Activated T-helper 2 cell treated with anti-CD3 and anti-CD28 coated beads, Interferon-gamma antibody, Interleukin-2, Interleukin-4, amounts not matched to agents 10 μg/mL and 5 μg/mL and 100 μg/mL, durations not matched to agents 14 hours and 24 hours and 36 hours (primary cell): ENCODE data around the gene WWOX. TPM values are rescaled to one million over a fixed set of nuclear protein-coding genes. Genes with fewer than 3 reads are reported as not detected.

Experiments used
- DNase-seq: peaks from one replicate; pipeline ENCODE4 v3.0.0; 2021; ENCODE audit warnings: low spot score
- H3K27ac Mint-ChIP-seq: one replicate; pipeline ENCODE4 v1.8.0; 2021; ENCODE audit warnings: mixed read lengths
- H3K27me3 Mint-ChIP-seq: one replicate; pipeline ENCODE4 v1.8.0; 2021; ENCODE audit warnings: low read depth, mixed read lengths
- H3K36me3 Mint-ChIP-seq: one replicate; pipeline ENCODE4 v1.8.0; 2021; ENCODE audit warnings: low read depth, mixed read lengths
- H3K4me1 Mint-ChIP-seq: one replicate; pipeline ENCODE4 v1.8.0; 2021; ENCODE audit warnings: low read depth, mixed read lengths
- H3K4me3 Mint-ChIP-seq: one replicate; pipeline ENCODE4 v1.8.0; 2021; ENCODE audit warnings: low read depth, mild to moderate bottlenecking, moderate library complexity, mixed read lengths
- H3K9me3 Mint-ChIP-seq: one replicate; pipeline ENCODE4 v1.8.0; 2021; ENCODE audit warnings: mixed read lengths
- intact Hi-C: fragments of 100-400 bp; cut with micrococcal nuclease; formaldehyde crosslinking; loops from one replicate; pipeline ENCODE4 v1.15.1; 2023
- total RNA-seq: library from RNA; stranded (reverse); gene quantifications from 2 replicates; pipeline ENCODE4 v1.2.3, GENCODE V29; 2022

WWOX gene
- total RNA-seq, 1 donor from 2014 or later, result 19.0 TPM

- H3K27ac Mint-ChIP-seq, result no peak overlapping the region
- no peaks in the 10 kb centered on the region for H3K4me1 Mint-ChIP-seq
- no peak overlapping the region for H3K4me3 Mint-ChIP-seq
- intact Hi-C loops, result no loop called here
- no peaks in the 10 kb centered on the region for H3K27me3 Mint-ChIP-seq
- H3K36me3 Mint-ChIP-seq, result no peaks in the 10 kb centered on the region
- no peaks in the 10 kb centered on the region for H3K9me3 Mint-ChIP-seq
- DNase-seq, result no peak
Measured at GRCh38 chr16:78473031-78473699, 373.7 kb downstream of the WWOX start.

DNA sequence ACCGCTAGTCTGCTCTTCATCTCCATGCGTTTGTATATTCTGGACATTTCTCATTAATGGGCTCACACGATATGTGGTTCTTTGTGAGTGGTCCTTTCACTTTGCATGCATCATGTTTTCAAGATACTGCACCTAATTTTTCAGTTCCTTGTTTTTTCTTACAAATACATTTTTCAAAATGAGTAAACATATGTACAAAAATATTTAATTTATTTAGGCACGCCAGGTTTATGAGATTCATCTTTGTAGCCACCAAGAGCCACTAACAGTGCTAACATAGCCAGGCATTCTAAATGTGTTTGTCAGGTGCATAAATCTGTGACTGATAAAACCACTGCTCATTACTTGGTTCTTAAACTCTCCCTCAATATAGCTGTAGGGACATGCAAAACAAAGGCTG is 375.3 kb downstream of the WWOX start:
- H3K4me1 Mint-ChIP-seq, result no peaks in the 10 kb centered on the region
- no peak overlapping the region for H3K4me3 Mint-ChIP-seq
- DNase-seq, result no peak
- no peaks in the 10 kb centered on the region for H3K9me3 Mint-ChIP-seq
- H3K27ac Mint-ChIP-seq, result no peak overlapping the region
- intact Hi-C loops, result no loop called here
- H3K27me3 Mint-ChIP-seq, result no peaks in the 10 kb centered on the region
- H3K36me3 Mint-ChIP-seq, result no peaks in the 10 kb centered on the region

- Mint-ChIP-seq H3K4me3 (no peak overlapping the region), H3K4me1 (no peaks in the 10 kb centered on the region), H3K36me3 (no peaks in the 10 kb centered on the region), H3K27ac (no peak overlapping the region), H3K9me3 (no peaks in the 10 kb centered on the region), H3K27me3 (no peaks in the 10 kb centered on the region)
- DNase-seq, result no peak
- intact Hi-C loops, result no loop called here
Measured at GRCh38 chr16:78476615-78477014, 377.2 kb downstream of the WWOX start.

DNA sequence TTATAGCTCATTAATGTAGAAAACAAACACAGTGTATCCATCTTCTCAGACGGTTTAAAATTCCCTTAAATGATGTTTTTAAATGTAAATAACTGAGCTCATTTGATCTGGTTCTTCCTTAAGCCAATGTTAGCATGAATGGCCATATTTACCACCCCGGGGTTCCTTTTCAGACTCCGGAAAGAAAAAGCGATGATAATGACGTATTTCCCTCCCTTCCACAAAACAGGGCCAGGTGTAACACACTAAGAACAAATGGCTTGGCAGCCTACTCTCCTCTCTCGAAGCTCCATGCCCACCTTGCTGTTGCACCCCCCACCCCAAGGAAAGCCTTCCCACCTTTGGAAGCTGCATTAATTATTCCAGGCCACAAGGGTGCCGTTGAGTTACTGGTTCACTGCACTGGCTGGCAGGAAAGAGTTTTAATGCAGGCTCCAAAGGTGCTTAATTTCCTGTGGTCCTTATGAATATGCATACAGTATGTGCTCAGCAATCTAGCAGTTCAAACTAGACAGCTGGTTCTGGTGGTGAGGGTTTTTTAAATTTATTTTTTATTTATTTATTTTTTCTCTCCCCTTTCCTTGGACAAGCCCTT is 378.9 kb downstream of the WWOX start:
- Mint-ChIP-seq H3K27me3 (no peaks in the 10 kb centered on the region), H3K9me3 (no peaks in the 10 kb centered on the region), H3K4me1 (no peaks in the 10 kb centered on the region), H3K36me3 (no peaks in the 10 kb centered on the region), H3K4me3 (no peak overlapping the region), H3K27ac (no peak overlapping the region)
- intact Hi-C loops, result no loop called here
- DNase-seq, result no peak

- DNase-seq, result no peak
- intact Hi-C loops, result no loop called here
- H3K27me3 Mint-ChIP-seq, result no peaks in the 10 kb centered on the region
Measured at GRCh38 chr16:78479723-78480122, 380.3 kb downstream of the WWOX start.

GRCh38 chr16:78480588-78480987 is 381.1 kb downstream of the WWOX start:
- H3K36me3 Mint-ChIP-seq, result no peaks in the 10 kb centered on the region
- no peak for DNase-seq
- H3K27ac Mint-ChIP-seq, result no peak overlapping the region
- no peaks in the 10 kb centered on the region for H3K9me3 Mint-ChIP-seq
- intact Hi-C loops, result no loop called here
- H3K4me3 Mint-ChIP-seq, result no peak overlapping the region
- H3K4me1 Mint-ChIP-seq, result no peaks in the 10 kb centered on the region
- no peaks in the 10 kb centered on the region for H3K27me3 Mint-ChIP-seq

More at GRCh38 chr16:78479723-78480122, 380.3 kb downstream of the WWOX start:
- Mint-ChIP-seq H3K4me1 (no peaks in the 10 kb centered on the region), H3K9me3 (no peaks in the 10 kb centered on the region), H3K36me3 (no peaks in the 10 kb centered on the region), H3K4me3 (no peak overlapping the region), H3K27ac (no peak overlapping the region)

DNA sequence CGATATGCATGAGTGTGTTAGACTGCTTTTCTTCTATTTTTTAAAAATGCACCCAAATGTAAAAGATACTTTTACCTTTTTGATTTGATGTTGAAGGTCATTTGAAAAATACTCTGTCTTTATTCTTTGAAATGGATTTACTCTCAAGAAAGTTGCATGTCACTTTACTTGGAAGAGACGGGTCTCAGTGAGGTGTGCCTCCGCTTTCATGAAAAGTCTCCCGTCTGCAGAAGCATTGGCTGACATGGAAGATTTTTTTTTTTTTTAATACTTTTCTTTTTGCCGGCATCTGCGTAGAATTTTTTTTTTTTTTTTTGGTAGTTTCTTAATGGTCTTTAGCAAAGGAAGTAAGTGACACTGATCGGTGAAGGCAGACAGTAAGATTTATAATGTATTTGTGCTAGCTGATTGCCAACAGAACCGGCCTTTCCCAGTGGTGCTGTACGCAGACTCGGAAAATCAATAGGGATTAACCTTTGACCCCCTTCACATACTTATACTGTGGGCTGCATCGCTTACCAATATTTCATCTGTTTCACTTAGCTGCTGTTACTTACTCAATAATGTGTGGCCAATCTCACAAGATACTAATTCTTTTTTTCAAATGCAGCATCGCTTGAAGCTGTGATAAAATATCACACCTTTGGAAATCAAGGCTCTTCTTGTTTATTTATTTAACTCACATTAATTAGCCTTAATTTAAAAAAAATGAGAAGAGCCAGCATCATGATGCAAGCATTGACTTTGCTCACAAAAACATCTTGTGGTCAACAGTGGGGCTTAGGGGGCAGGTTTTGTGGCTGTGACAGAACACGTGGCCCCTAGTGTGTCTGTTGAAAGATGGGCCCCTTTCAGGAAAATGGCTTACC is 383.9 kb downstream of the WWOX start:
- Mint-ChIP-seq H3K4me1 (no peaks in the 10 kb centered on the region), H3K4me3 (no peak overlapping the region), H3K9me3 (no peaks in the 10 kb centered on the region), H3K36me3 (no peaks in the 10 kb centered on the region), H3K27me3 (no peaks in the 10 kb centered on the region), H3K27ac (no peak overlapping the region)
- intact Hi-C loops, result no loop called here
- no peak for DNase-seq

DNA sequence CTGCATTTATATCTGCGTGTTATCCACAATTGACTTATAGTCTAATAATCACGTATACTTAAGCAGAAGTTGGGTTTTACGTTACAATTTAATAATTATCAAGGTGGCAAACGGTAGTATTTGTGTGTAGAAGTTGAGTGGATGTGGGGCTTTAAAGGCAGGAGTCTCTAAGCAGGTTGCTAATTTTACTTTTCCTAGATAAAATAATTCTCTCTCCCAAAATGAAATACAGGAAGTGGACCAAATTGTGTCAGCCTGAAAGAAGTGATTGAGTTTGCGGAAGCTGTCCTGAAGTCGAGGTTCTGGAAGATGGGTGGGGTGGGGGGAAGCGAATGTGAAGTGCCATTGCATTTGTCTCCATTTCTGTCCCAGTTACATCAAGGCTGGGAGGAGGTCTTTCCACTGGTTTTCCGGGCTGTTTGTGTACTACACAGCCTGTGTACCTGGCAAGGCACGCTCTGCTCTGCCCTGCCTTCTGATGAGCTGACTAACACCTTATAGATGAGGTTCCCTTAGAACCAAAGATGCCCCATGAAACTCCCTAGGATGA is 385.1 kb downstream of the WWOX start:
- Mint-ChIP-seq H3K36me3 (no peaks in the 10 kb centered on the region), H3K4me1 (no peaks in the 10 kb centered on the region), H3K4me3 (no peak overlapping the region), H3K9me3 (no peaks in the 10 kb centered on the region), H3K27me3 (no peaks in the 10 kb centered on the region), H3K27ac (no peak overlapping the region)
- DNase-seq, result no peak
- intact Hi-C loops, result no loop called here

DNA sequence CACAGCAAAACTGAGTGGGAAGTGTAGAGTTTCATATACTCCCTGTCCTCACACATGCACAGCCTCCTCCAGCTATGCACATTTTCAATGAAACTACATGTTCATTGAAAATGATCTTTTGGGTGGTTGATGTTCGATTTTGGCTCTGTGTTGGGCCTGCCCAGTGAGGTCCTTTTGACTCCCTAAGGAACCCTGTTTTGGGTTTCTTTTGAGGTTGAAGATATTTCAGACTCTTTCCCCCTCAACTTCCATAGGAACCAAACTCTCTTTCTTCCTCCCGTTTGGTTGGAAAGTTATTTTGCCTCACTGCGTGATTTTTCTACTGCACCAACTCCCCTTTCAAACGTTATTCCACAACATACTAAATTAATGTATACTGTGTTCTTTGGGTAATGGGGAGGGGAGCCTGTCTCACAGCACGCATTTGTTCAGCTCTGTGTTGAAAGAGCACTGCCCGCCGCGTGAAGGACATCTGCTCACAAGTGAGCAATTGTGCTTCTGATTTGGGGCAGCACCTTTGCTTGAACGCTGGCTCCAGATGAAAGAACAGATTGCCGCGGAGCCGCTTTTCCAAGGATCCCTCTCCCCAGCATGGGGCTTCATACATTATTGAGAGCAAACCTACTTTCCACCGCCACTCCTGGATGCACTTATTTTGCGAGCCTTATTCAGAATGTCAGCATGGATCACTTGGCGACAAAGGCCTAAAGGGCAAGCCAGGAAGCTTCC is 385.9 kb downstream of the WWOX start:
- H3K27me3 Mint-ChIP-seq, result no peaks in the 10 kb centered on the region
- no peak overlapping the region for H3K4me3 Mint-ChIP-seq
- H3K4me1 Mint-ChIP-seq, result no peaks in the 10 kb centered on the region
- no peak for DNase-seq
- intact Hi-C loops, result no loop called here
- H3K9me3 Mint-ChIP-seq, result no peaks in the 10 kb centered on the region
- H3K36me3 Mint-ChIP-seq, result no peaks in the 10 kb centered on the region
- H3K27ac Mint-ChIP-seq, result no peak overlapping the region

DNA sequence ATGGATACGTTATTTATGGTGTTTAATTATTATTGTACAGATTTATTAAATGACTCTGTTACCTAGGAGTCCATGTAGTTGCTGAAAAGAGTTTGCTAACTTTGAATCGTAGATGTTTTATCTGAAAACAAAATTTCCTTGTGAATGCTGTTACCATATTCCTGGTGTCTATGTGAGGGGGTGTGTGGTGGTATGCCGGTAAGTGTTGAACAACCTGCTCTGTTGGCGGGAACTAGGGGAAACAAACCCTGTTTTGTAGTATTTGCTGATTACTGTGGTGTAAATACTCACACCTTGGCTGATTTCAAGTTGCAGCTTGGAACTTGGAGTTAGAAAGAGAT is 386.4 kb downstream of the WWOX start:
- intact Hi-C loops, result no loop called here
- Mint-ChIP-seq H3K4me3 (no peak overlapping the region), H3K27ac (no peak overlapping the region), H3K4me1 (no peaks in the 10 kb centered on the region), H3K36me3 (no peaks in the 10 kb centered on the region), H3K9me3 (no peaks in the 10 kb centered on the region), H3K27me3 (no peaks in the 10 kb centered on the region)
- DNase-seq, result no peak

DNA sequence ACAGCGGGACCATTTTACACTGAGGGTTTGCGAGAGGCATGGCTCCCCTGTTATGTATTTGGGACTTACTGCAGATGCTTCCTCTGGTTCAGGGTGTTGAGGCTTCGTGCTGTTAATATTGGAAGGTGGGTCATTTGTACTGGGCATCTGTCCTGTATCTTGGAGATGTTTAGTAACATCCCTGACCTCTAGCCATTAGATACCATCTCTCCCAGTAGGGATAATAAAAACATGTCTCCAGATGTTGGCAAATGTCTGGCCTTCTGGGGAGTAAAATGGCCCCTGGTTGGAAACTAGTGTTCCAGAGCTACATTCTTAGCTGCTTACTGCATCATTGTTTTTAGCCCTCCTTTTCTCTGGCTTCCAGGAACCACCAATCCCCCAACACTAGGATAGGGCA is 388.0 kb downstream of the WWOX start:
- Mint-ChIP-seq H3K27ac (no peak overlapping the region), H3K27me3 (no peaks in the 10 kb centered on the region), H3K9me3 (no peaks in the 10 kb centered on the region), H3K4me3 (no peak overlapping the region), H3K36me3 (no peaks in the 10 kb centered on the region), H3K4me1 (no peaks in the 10 kb centered on the region)
- intact Hi-C loops, result no loop called here
- no peak for DNase-seq

DNA sequence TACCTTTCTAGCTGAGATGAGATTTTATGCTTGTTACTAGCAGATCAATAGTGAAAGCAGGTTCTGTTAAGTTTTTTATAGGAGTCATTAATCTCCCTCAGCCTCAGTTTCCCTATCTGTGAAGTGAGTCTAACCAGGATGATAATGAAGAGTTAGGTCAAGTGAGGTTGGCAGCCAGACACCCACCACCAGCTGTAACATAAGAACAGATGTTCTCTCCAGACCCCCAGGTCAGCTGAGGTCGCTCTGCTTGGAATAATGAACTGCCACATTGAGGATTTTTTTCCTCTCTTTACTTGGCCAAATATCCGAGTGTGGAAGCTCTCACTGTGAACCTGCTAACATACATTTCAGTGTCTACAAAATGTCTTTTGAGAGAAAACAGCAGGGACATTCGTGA is 389.6 kb downstream of the WWOX start:
- intact Hi-C loops, result no loop called here
- H3K36me3 Mint-ChIP-seq, result no peaks in the 10 kb centered on the region
- DNase-seq, result no peak
- H3K9me3 Mint-ChIP-seq, result no peaks in the 10 kb centered on the region
- H3K27ac Mint-ChIP-seq, result no peak overlapping the region
- no peaks in the 10 kb centered on the region for H3K27me3 Mint-ChIP-seq
- no peaks in the 10 kb centered on the region for H3K4me1 Mint-ChIP-seq
- H3K4me3 Mint-ChIP-seq, result no peak overlapping the region
